Spleen (tissue), 11 donors: ENCODE data around the gene TIMD4. TPM values are rescaled to one million over a fixed set of nuclear protein-coding genes. Genes with fewer than 3 reads are reported as not detected.
"Not testable (repeated sequence)": the region's sequence is repeated elsewhere in the genome, so short reads cannot be mapped to it uniquely, and the experiment has no call there.

Source experiments
- DNase-seq: peaks from one replicate; pipeline ENCODE4 v3.0.0-alpha.2; 2020
- H3K27ac ChIP-seq, 8 donors: fragments of 200-600 bp; sonication (generic) in 7 of 8; 1 replicate in 4 of 8; 2 replicates in 4 of 8; pipeline versions ENCODE4 v1.5.0 to v1.8.0; 2016 to 2021; ENCODE audit warnings: inconsistent platforms in 4 of 8, mild to moderate bottlenecking in 4 of 8, moderate library complexity in 1 of 8
- H3K27me3 ChIP-seq, 7 donors: fragments of 200-600 bp; sonication (generic) in 6 of 7; replicated peaks in 1 of 7; 1 replicate in 4 of 7; 2 replicates in 3 of 7; pipeline versions ENCODE4 v1.5.0 to v1.8.0; 2016 to 2021; ENCODE audit warnings: inconsistent platforms in 3 of 7, mild to moderate bottlenecking in 1 of 7
- H3K36me3 ChIP-seq, 6 donors: fragments of 200-600 bp; sonication (generic) in 5 of 6; 1 replicate in 4 of 6; 2 replicates in 2 of 6; pipeline versions ENCODE4 v1.5.0 to v1.8.0; 2016 to 2021; ENCODE audit warnings: inconsistent platforms in 2 of 6
- H3K4me1 ChIP-seq, 6 donors: fragments of 200-600 bp; sonication (generic) in 5 of 6; 1 replicate in 3 of 6; 2 replicates in 3 of 6; pipeline versions ENCODE4 v1.5.0 to v1.8.0; 2016 to 2021; ENCODE audit warnings: inconsistent platforms in 3 of 6
- H3K4me3 ChIP-seq, 8 donors: fragments of 200-600 bp; sonication (generic) in 7 of 8; 1 replicate in 4 of 8; 2 replicates in 4 of 8; pipeline versions ENCODE4 v1.5.0 to v1.8.0; 2016 to 2021; ENCODE audit warnings: inconsistent platforms in 4 of 8, mild to moderate bottlenecking in 4 of 8, moderate library complexity in 2 of 8
- H3K9me3 ChIP-seq, 8 donors: fragments of 200-600 bp; sonication (generic) in 7 of 8; 1 replicate in 4 of 8; 2 replicates in 4 of 8; pipeline versions ENCODE4 v1.5.0 to v1.8.0; 2016 to 2021; ENCODE audit warnings: inconsistent platforms in 4 of 8
- CTCF ChIP-seq, 11 experiments: fragments of 200-600 bp in 7 of 11; fragments of 450-650 bp in 4 of 11; sonication (generic) in 4 of 11; IDR thresholded peaks in 8 of 11; conservative IDR thresholded peaks in 3 of 11; 1 replicate in 7 of 11; 2 replicates in 4 of 11; pipeline versions ENCODE4 v1.4.0 to v1.8.0; 2016 to 2021; ENCODE audit warnings: antibody characterized with exemption in 11 of 11, inconsistent platforms in 4 of 11, mild to moderate bottlenecking in 1 of 11
- POLR2A ChIP-seq, 3 donors: fragments of 450-650 bp; IDR thresholded peaks; one replicate each; pipeline ENCODE4 v1.5.1; 2017; ENCODE audit warnings: antibody characterized with exemption in 3 of 3, mild to moderate bottlenecking in 1 of 3
- POLR2AphosphoS5 ChIP-seq, 3 donors: sonication (generic); formaldehyde crosslinking; IDR thresholded peaks; one replicate each; pipeline ENCODE4 v1.5.1; 2017; ENCODE audit warnings: antibody characterized with exemption in 3 of 3
- WGBS, 5 donors: extraction: QIAGEN DNeasy Blood & Tissue Kit in 3 of 5; methylation state at CpG; one replicate each; pipeline versions ENCODE4 v1.1.5 to v1.1.7; 2013 to 2018; 5-methylcytosine and 5-hydroxymethylcytosine counted together
- intact Hi-C: fragments of 100-400 bp; cut with DNase I; formaldehyde crosslinking; loops from one replicate; pipeline ENCODE4 v1.15.0; 2023; ENCODE audit warnings: low total_unique reads
- polyA plus RNA-seq, 3 donors: library from polyadenylated mRNA; stranded (reverse); fragments of 200-250 nt; gene quantifications; one replicate each; pipeline ENCODE4 v1.2.1, GENCODE V29; 2013
- total RNA-seq, 7 donors: library from RNA; depleted of rRNA in 3 of 7; stranded (reverse); fragments of >200 nt in 3 of 7; fragmentation: NEBNext Ultra II Directional in 4 of 7; extraction: Animal tissue kit (Norgen Biotek cat#: 25700) in 4 of 7; gene quantifications; one replicate each; pipeline versions ENCODE4 v1.1.0 to v1.2.1, GENCODE V29; 2016 to 2021
- donor health status: healthy with polysubstance abuse.
- donor health status: DM: no; HTN: no; CAD: no; lungs with moderate emphysema.
- donor health status: DM: no; HTN: no; CAD: no.
- donor health status: Bipolar disorder and iron deficiency.
- donor health status: healthy.
- donor health status: DM: no; HTN: no; CAD: no.
- donor health status: DM: yes; HTN: yes; CAD: no.

The TIMD4 gene
- total and polyA plus RNA-seq, 10 donors: 2.2 to 18.2 (median 10.0) TPM

- no peak for DNase-seq
- TF ChIP-seq POLR2A (IDR thresholded peaks at IDR 0.05): no peak
- no peak for TF ChIP-seq CTCF (IDR thresholded peaks at IDR 0.05 in 8 of 11, conservative IDR thresholded peaks at IDR 0.05 in 3 of 11)
- H3K9me3 ChIP-seq: no peaks in the 10 kb centered on the region
Measured at GRCh38 chr5:156949424-156949823, 13.6 kb downstream of the TIMD4 start.

GRCh38 chr5:156947925-156948324, 15.1 kb downstream of the TIMD4 start:
- TF ChIP-seq CTCF (IDR thresholded peaks at IDR 0.05 in 8 of 11, conservative IDR thresholded peaks at IDR 0.05 in 3 of 11) (no peak), POLR2A (IDR thresholded peaks at IDR 0.05) (no peak), POLR2AphosphoS5 (IDR thresholded peaks at IDR 0.05) (no peak)
- H3K4me1 ChIP-seq: no peaks in the 10 kb centered on the region
- H3K4me3 ChIP-seq: no peak overlapping the region
- H3K9me3 ChIP-seq: no peaks in the 10 kb centered on the region
- intact Hi-C loops: no loop called here
- no peaks in the 10 kb centered on the region for H3K27me3 ChIP-seq
- no peak for DNase-seq
- 72 to 82% (median 77%) methylated on average over 3 of the region's 3 CpGs for WGBS, 5 donors
- no peak overlapping the region for H3K27ac ChIP-seq
- no peaks in the 10 kb centered on the region for H3K36me3 ChIP-seq

More at GRCh38 chr5:156949424-156949823, 13.6 kb downstream of the TIMD4 start:
- intact Hi-C loops: no loop called here
- no peak overlapping the region for H3K4me3 ChIP-seq
- H3K36me3 ChIP-seq: no peaks in the 10 kb centered on the region
- H3K4me1 ChIP-seq: no peaks in the 10 kb centered on the region
- H3K27me3 ChIP-seq: no peaks in the 10 kb centered on the region
- H3K27ac ChIP-seq: no peak overlapping the region

- no peak for DNase-seq
- Histone ChIP-seq H3K27ac (peak overlapping the region in 1 of 8 donors; percentile 3), H3K36me3 (no peaks in the 10 kb centered on the region), H3K27me3 (no peaks in the 10 kb centered on the region), H3K4me3 (no peak overlapping the region), H3K9me3 (peaks cover 0 to 5% (median 0%) of the 10 kb centered on the region in 8 donors), H3K4me1 (peaks cover 0 to 11% (median 0%) of the 10 kb centered on the region in 6 donors)
- intact Hi-C loops: no loop called here
- WGBS, 5 donors: 21 to 31% (median 26%) methylated on average over 2 of the region's 2 CpGs
- TF ChIP-seq POLR2AphosphoS5 (IDR thresholded peaks at IDR 0.05): no peak
- no peak for TF ChIP-seq CTCF (IDR thresholded peaks at IDR 0.05 in 8 of 11, conservative IDR thresholded peaks at IDR 0.05 in 3 of 11)
Measured at GRCh38 chr5:156942064-156942463, 21.0 kb downstream of the TIMD4 start.

GRCh38 chr5:156940462-156940861, 22.6 kb downstream of the TIMD4 start:
- H3K36me3 ChIP-seq, H3K4me3 ChIP-seq, DNase-seq, H3K27ac ChIP-seq, H3K27me3 ChIP-seq, H3K9me3 ChIP-seq, intact Hi-C loops: not testable (repeated sequence)
- H3K4me1 ChIP-seq: peaks cover 0 to 11% (median 0%) of the 10 kb centered on the region in 6 donors
- WGBS, 5 donors: 93 to 96% (median 96%) methylated on average over 11 to 28 of the region's 28 CpGs

- 64 to 86% (median 80%) methylated on average over 2 of the region's 2 CpGs for WGBS, 5 donors
- H3K27me3 ChIP-seq: no peaks in the 10 kb centered on the region
- H3K4me3 ChIP-seq: no peak overlapping the region
- no peak for DNase-seq
- H3K27ac ChIP-seq: no peak overlapping the region
- peaks cover 0 to 5% (median 0%) of the 10 kb centered on the region in 8 donors for H3K9me3 ChIP-seq
- TF ChIP-seq CTCF (IDR thresholded peaks at IDR 0.05 in 8 of 11, conservative IDR thresholded peaks at IDR 0.05 in 3 of 11) (no peak), POLR2A (IDR thresholded peaks at IDR 0.05) (no peak), POLR2AphosphoS5 (IDR thresholded peaks at IDR 0.05) (no peak)
- H3K36me3 ChIP-seq: no peaks in the 10 kb centered on the region
- peaks cover 0 to 4% (median 0%) of the 10 kb centered on the region in 6 donors for H3K4me1 ChIP-seq
- intact Hi-C loops: no loop called here
Measured at GRCh38 chr5:156936972-156937371, 26.1 kb downstream of the TIMD4 start.
